Endothelial cell (in vitro differentiated cells): ENCODE results near the gene CHPF. TPM values are rescaled to one million over a fixed set of nuclear protein-coding genes. Genes with fewer than 3 reads are reported as not detected.

Experiments used
- DNase-seq: peaks from one replicate; pipeline ENCODE4 v3.0.0; 2021; ENCODE audit warnings: low spot score
- H3K27ac Mint-ChIP-seq: one replicate; pipeline ENCODE4 v1.8.0; 2021; ENCODE audit warnings: mixed read lengths, inconsistent platforms; ENCODE audit not compliant: unreplicated experiment
- H3K27me3 Mint-ChIP-seq: one replicate; pipeline ENCODE4 v1.8.0; 2021; ENCODE audit warnings: mild to moderate bottlenecking, moderate library complexity, mixed read lengths, inconsistent platforms; ENCODE audit not compliant: unreplicated experiment
- H3K36me3 Mint-ChIP-seq: one replicate; pipeline ENCODE4 v1.8.0; 2021; ENCODE audit warnings: mild to moderate bottlenecking, low read depth, mixed read lengths, inconsistent platforms; ENCODE audit not compliant: unreplicated experiment
- H3K4me1 Mint-ChIP-seq: one replicate; pipeline ENCODE4 v1.8.0; 2021; ENCODE audit warnings: mild to moderate bottlenecking, mixed read lengths, inconsistent platforms; ENCODE audit not compliant: unreplicated experiment
- H3K4me3 Mint-ChIP-seq: one replicate; pipeline ENCODE4 v1.8.0; 2021; ENCODE audit warnings: mild to moderate bottlenecking, mixed read lengths, inconsistent platforms; ENCODE audit not compliant: unreplicated experiment
- H3K9me3 Mint-ChIP-seq: one replicate; pipeline ENCODE4 v1.8.0; 2021; ENCODE audit warnings: mixed read lengths, inconsistent platforms; ENCODE audit not compliant: unreplicated experiment
- total RNA-seq: library from RNA; stranded (reverse); fragmentation: NEBNext Ultra II Directional; extraction: Animal tissue kit (Norgen Biotek cat#: 25700); gene quantifications from one replicate; pipeline ENCODE4 v1.2.1, GENCODE V29; 2021; ENCODE audit not compliant: unreplicated experiment
- TF ChIP-seq, protein P1 (sequence below): fragments of 200-600 bp; sonication (generic); IDR thresholded peaks from one replicate; pipeline ENCODE4 v1.5.0; 2021; ENCODE audit warnings: antibody characterized with exemption; ENCODE audit not compliant: unreplicated experiment

The CHPF gene
- total RNA-seq, 1 donor from 2014 or later = 4.1 TPM

DNA sequence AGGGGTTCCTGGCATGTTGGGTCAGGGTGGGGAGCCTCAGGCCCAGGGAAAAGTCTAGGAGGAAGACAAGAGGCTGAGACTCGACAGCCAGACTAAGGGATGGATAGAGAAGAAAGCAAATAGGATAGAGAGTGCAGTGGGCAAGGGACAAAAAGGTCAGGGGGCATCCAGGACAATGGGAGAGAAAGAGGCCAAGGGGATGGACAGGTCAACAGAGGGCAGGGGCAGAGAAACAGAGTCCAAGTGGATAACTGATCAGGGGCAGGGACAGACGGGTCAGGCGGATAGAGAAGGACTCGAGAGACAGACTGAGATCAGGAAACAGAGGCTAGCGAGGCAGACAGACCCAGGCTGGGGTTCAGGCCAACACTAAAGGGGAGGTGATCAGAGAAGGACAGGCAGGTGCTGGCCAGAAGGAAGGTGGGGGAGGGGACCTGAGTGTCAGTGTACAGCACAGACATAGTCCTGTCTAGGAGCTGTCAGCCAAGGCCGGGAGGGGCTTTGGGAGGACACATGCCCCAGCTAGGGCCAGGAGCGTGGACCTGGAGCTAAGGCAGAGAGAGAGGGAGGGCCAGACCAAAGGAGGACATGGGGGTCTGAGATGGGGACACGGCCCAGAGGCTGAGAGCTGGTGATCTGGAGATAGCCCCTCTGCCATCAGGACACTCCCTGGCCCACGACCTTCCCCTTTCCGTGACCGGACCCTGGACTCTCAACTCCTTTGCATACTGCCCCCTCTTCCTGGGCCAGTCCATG, 17.1 kb downstream of the CHPF start:
- Mint-ChIP-seq H3K4me3 (peak overlapping the region; percentile 8), H3K9me3 (no peaks in the 10 kb centered on the region), H3K4me1 (peaks cover 39% of the 10 kb centered on the region), H3K27me3 (peaks cover 36% of the 10 kb centered on the region), H3K27ac (no peak overlapping the region), H3K36me3 (no peaks in the 10 kb centered on the region)
- DNase-seq = no peak
- TF ChIP-seq, protein P1, sequence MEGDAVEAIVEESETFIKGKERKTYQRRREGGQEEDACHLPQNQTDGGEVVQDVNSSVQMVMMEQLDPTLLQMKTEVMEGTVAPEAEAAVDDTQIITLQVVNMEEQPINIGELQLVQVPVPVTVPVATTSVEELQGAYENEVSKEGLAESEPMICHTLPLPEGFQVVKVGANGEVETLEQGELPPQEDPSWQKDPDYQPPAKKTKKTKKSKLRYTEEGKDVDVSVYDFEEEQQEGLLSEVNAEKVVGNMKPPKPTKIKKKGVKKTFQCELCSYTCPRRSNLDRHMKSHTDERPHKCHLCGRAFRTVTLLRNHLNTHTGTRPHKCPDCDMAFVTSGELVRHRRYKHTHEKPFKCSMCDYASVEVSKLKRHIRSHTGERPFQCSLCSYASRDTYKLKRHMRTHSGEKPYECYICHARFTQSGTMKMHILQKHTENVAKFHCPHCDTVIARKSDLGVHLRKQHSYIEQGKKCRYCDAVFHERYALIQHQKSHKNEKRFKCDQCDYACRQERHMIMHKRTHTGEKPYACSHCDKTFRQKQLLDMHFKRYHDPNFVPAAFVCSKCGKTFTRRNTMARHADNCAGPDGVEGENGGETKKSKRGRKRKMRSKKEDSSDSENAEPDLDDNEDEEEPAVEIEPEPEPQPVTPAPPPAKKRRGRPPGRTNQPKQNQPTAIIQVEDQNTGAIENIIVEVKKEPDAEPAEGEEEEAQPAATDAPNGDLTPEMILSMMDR = no peak

DNA sequence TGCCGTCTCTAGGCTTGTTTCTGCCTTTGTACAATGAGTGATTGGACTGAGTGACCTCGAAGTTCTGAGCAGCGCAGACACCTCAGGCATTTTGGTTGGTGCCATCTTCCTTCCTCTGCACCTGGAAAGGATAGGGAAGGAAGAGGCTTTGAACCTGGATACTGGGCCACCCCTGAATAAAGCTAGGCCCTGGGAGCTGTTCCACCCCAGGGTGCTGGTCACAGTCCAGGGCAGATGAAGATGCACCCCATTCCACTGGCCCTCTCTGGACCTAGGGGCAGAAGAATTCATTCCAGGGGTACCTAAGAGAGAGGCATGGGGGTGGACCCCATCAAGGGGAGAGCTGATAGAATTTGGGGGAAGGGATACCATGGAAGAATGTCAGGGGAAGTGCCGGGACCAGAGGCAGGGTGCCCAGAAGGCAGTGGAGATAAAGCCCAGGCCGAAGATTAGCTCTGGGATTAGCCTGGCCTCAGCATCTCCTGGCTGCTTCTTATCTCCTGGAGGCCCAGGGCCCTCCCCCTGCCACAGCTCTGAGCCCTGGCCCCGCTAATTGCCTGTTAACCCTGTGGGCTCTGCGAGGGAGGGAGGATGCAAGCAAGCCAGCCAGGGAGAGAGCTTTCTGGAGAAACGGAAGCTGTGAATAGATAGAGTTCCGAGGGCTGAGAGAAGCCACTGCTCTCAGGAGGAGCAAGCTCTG, 17.9 kb downstream of the CHPF start:
- Mint-ChIP-seq H3K4me1 (peaks cover 39% of the 10 kb centered on the region), H3K27me3 (peaks cover 32% of the 10 kb centered on the region), H3K4me3 (no peak overlapping the region), H3K27ac (no peak overlapping the region), H3K36me3 (no peaks in the 10 kb centered on the region), H3K9me3 (no peaks in the 10 kb centered on the region)
- TF ChIP-seq, protein P1 = no peak
- DNase-seq = no peak

DNA sequence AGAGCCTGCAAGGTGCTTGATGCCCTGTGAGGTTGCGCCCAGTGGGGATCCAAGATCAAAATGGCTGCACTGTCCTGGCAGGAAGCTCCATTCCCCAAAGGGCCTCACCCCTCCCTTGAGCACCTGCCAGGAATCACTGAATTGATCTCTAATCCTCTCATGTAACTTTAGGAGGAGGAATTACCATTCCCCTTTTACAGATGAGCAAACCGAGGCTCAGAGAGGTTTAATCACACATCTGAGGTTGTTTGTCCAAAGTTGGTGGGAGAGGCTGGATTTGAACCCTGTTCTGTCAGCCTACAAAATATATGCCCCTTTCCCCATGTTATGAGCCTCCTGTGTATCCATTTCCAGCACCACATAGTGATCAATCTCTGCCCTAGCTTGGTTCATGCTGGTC, 18.8 kb downstream of the CHPF start:
- TF ChIP-seq, protein P1 = no peak

DNA sequence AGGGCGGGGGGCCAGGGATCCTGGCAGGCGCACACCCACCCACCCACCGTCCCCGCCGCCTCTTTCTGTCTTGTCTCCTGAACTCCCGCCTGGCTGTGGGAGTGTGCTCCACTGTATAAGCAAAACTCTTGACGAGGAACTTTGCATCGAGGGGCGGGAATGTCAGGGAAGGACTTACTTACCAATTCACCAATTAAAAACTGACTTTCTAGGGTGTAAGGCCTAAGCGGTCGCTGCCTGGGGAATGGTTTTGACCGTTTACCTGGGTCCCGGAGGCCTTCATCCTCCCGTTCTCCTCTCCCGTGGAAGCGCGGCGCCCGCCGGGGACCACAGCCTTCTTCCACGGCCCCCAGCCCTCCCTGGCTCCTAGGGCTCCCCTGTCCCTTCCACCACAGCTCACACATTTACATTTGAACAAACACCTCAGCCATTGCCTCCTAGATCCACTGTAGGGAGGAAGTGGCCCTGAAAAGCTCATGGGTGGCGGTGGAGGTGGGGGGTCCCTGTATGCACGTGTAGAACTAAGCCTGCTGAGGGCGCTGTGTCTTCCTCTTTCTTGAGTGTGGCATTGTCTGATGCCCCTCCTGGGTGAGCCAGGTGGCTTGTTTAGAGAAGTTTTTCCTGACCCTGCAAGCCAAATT, 20.5 kb downstream of the CHPF start:
- Mint-ChIP-seq H3K4me3 (no peak overlapping the region), H3K27me3 (peaks cover 30% of the 10 kb centered on the region), H3K36me3 (no peaks in the 10 kb centered on the region), H3K27ac (no peak overlapping the region), H3K4me1 (peaks cover 37% of the 10 kb centered on the region), H3K9me3 (no peaks in the 10 kb centered on the region)
- TF ChIP-seq, protein P1 = peak; percentile 27
- DNase-seq = no peak

More for the DNA sequence above, 18.8 kb downstream of the CHPF start:
- Mint-ChIP-seq H3K4me3 (peak overlapping the region; percentile 33), H3K27ac (no peak overlapping the region), H3K9me3 (no peaks in the 10 kb centered on the region), H3K4me1 (peaks cover 37% of the 10 kb centered on the region), H3K27me3 (peaks cover 29% of the 10 kb centered on the region), H3K36me3 (no peaks in the 10 kb centered on the region)
- DNase-seq = no peak
